NCI-H2029 treated with DMSO at 0.1 percent for 48 hours (cell line): ENCODE results near the gene CNFN.
A peak's percentile ranks its signal among the peaks of the same experiment; 100 is the strongest.

Source experiments
- DNase-seq: peaks from one replicate; lab custom pipeline; 2025; lab: John Stamatoyannopoulos, UW

The CNFN gene

GRCh38 chr19:42389899-42390298 is at the start of gene CNFN:
Gene CNFN (minus strand): TSS chr19:42390297. CDS start chr19:42389037, 1,260 bp downstream.
- DNase-seq, result no peak

- DNase-seq, result no peak
Observed at GRCh38 chr19:42436006-42436405, 45.9 kb upstream of the CNFN start.

- no peak for DNase-seq
Observed at GRCh38 chr19:42435316-42435715, 45.2 kb upstream of the CNFN start.

DNA sequence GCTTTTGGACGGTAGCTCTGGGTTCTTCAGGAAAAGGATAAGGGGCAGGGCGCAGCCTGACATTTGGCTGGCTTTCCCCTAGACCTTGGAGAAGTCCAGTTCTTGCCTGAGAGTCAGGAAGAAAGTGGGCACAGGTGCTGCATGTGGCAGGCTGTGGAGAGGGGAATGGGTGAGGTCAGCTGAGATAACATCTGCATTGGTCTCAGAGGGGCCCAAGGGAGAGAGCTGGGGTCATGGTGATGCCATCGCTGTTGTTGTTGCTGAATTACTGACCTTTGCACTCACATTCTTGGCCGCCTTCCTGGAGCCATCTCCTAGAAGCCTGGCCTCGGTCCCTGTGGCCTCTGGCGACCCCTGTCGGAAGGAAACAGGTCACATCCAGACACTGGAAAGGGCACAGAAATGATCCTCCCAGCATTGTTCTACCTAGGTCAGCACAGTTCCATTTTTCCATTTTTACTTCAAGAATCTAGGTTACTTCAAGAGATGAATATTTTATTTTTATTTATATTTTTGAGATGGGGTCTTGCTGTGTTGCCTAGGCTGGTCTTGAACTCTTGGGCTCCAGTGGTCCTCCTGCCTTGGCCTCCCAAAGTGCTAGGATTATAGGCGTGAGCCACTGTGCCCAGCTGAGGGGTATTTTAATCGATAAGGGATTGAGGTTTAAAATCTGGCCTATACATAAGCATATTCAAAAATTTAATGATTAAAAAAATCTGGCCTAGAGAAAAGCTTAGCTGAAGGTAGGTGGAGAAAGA is 43.6 kb upstream of the CNFN start:
- DNase-seq, result peak; percentile 17

GRCh38 chr19:42431486-42431885 is 41.4 kb upstream of the CNFN start:
- no peak for DNase-seq

DNA sequence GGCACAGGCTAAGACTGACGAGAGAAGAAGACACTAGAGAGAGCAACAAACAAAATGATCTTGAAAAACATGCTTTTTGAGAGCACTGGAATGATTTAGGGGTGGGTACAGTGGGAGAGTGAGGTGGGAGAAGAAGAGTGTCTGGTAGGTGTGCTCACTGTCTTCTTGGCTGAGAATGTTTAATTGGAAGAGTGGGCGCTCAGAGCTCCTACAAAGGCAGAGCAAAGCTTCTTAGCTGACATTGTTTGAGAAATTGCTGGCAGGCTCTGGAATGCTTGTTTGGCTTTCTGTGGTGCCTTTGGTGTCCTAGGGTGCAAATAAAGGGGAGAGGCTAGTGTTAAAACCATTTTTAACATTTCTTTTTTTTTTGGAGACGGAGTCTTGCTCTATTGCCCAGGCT is 38.6 kb upstream of the CNFN start:
- no peak for DNase-seq

- no peak for DNase-seq
Observed at GRCh38 chr19:42427313-42427712, 37.2 kb upstream of the CNFN start, which contains the start of gene LIPE. Gene LIPE (minus strand): TSS chr19:42427388. CDS start chr19:42427149, 239 bp downstream.

GRCh38 chr19:42426643-42427042 is 36.5 kb upstream of the CNFN start:
- no peak for DNase-seq

DNA sequence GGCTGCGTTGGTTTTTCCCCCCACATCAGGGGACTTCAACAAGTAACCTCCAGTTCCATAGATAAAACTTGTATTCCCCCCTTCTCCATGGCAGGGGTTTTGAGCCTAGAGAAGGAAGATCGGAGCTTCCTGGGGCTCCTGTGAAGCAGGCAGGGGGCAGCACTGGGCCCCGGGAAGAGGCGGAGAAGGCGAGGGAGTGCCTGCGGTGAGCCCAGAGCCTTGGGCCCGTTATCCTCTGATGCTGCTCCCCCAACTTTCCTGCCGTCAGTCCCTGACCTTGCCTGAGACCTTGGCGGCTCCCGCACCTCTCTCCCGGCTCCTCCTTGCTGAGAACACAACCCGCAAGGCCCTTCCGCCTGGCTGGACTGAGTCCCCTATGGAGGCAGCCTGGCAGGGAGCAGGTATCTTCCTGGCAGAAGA is 34.6 kb upstream of the CNFN start:
- DNase-seq, result no peak

GRCh38 chr19:42424345-42424707 is 34.2 kb upstream of the CNFN start:
- no peak for DNase-seq

DNA sequence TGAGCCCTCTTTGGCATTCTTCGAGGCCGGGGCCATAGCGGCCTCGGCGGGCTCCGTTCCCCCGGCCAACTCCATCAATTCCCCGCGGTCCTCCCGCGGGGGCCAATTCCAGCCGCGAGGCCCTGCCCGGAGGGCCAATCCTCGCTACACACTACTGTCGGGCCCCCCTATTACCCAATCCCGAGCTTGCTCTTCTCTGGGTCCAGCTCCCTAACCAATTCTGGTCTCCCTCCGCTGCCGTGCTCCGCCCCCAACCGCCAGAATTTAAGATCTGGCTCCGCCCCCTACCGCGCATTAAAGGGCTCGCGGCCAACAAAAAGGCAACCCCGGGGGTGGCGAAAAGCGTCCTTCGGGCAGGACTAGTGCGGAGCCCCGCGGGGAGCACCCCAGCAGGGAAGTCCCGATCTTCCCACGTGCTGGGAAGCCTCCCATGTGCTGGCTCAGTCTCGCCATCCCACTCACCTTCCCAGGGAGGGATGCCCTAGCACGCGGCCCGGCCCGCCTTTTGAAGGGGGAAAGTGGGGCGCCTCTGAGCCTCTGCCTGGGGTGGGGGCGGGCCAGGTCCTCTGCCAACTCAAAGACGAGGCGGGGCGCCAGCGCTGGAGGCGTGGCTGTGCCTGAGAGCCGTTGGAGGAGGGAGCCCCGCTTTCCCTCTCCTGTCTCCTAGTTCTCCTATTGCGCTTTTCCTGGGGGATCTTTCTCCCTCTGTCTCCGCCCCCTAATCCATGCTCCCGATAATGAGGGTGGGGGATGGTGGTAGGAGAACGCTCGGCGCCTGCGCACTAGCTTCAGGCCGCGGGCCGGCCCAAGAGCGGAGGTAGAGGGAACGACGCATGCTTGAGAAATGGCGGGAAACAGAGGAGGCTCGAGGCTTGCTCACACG is 33.6 kb upstream of the CNFN start:
- peak; percentile 74 for DNase-seq

- DNase-seq, result no peak
Observed at GRCh38 chr19:42422901-42423461, 32.9 kb upstream of the CNFN start.

DNA sequence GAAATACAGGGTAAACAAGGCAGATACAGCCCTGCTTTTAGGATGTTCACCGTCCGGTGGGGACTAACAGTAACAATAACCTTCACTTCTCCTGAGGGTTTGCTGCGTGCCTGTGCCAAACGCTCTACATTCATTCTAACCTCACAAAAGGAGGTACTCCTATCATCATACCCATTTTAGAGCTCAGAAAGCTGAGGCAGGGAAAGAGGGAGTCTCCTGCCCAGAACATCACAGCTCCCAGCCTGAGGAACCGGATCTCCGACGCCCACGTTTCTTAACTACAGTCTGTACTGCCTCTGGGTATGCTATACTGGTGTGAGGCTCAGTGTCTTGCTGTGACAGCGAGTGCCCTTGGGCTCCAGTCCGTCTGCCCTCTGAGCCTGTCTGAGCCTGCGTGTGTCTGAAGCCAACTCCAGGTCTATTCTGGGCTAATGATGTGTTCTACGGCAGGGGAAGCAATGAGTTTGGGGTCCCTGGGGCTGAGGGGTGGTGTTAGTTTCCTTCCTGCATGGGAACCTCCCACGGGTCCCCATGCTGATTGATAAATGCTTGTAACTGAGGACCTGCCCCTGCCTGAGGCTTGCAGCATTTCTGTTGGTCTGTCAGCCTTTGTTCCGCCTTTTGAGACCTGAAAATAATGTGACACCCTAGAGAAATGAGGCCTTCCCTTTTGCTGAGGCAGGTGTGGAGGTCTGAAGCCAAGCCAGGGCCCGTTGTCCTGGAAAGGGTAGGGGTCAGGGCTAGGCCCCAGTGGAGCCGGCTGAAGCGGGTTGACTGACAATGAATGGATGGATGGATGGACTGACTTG is 32.2 kb upstream of the CNFN start:
- no peak for DNase-seq

DNA sequence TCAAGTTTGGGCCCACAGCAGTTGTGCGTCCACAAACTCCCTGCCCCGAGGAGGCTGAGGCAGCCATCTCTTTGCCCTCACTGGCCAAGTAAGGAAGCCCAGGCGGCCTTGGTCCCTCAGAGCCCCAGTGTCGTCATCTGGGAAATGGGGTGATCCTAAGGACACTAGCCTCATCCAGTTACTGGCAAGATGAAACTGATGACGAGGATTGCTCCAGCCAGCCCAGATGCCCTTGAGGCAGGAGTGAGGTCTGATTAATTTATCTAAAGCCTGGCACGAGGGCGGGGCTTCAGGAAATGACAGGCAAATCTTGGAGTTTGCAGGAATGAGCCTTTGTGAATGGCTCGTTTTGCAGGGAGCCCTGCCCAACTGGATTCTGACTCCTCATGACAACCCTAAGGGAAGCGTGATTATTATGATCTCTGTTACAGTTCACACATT is 31.5 kb upstream of the CNFN start:
- DNase-seq, result no peak

- DNase-seq, result no peak
Observed at GRCh38 chr19:42421101-42421500, 31.0 kb upstream of the CNFN start.

GRCh38 chr19:42420055-42420544 is 30.0 kb upstream of the CNFN start:
- DNase-seq, result no peak

GRCh38 chr19:42419309-42419708 is 29.2 kb upstream of the CNFN start:
- no peak for DNase-seq

GRCh38 chr19:42412661-42413076 is 22.6 kb upstream of the CNFN start:
- DNase-seq, result no peak

DNA sequence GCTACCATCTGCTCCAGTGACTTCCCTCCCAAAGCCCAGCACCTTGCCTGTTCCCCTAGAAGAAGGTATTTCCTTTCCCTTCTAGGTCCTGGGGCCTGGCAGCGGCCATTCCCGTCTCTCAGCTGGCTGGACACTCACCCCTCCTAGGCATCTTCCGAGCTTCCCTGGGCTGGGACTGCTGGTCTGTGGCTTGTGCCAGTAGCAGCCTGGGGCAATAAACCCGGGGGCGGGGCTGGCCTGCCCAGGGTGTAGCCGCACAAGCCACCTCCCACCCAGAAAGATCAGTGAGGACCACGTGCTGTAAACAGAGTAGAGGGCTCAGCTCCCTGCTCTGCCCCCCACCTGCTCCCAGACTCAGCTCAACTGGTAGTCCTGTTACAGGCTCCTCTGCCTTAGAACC is 22.1 kb upstream of the CNFN start:
- no peak for DNase-seq

DNA sequence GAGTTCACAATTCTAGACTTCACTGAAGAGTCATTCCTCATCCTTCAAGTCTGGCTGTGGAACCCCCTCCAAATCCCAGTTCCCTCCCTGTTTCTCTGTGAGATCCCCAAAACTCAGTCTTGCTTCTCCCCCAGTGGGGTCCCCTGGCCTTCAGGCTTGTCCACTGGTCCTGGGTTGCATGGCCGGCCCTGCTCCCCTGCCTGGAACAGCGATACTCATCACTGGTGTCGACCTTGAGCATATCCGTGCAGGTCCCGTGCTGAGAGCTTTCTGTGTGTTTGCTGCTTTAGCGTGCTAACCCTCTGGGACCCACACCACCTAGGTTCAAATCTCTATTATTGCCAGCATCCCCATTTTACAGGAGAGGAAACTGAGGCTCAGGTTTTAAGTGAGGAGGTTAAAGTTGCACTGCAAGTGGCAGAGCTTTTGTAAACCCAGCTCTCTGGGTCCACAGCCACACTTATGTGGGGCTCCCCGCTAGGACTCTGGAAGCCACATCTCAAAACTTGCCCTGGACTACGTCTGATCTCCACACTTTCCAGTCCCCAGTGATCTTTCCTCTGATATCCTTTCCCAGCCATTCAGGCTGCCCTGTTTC is 21.6 kb upstream of the CNFN start:
- DNase-seq, result no peak

- DNase-seq, result no peak
Observed at GRCh38 chr19:42410371-42410770, 20.3 kb upstream of the CNFN start.
